ENCODE measurements around the gene WEE1.

The WEE1 gene

GRCh38 chr11:9575260-9576240 lies 2.1 kb downstream of the WEE1 start:
- Histone ChIP-seq H3K4me3 (ENCODE audit: low read length) (peak overlapping the region; percentile 90), H3K4me1 (ENCODE audit: control insufficient read depth, insufficient read depth, low read length) (peaks cover 20% of the 10 kb centered on the region), H3K9me3 (ENCODE audit: control insufficient read depth, low read length) (no peaks in the 10 kb centered on the region), H3K36me3 (ENCODE audit: control insufficient read depth, insufficient read depth, low read length, severe bottlenecking) (peaks cover 16% of the 10 kb centered on the region), H3K9ac (ENCODE audit: low read length) (peak overlapping the region; percentile 96), H3K27me3 (replicated peaks; ENCODE audit: control insufficient read depth, insufficient read depth, low read length) (no peaks in the 10 kb centered on the region)
- DNase-seq (ENCODE audit: low read depth): peak; percentile 85

- Histone ChIP-seq H3K9ac (ENCODE audit: low read length) (peak overlapping the region; percentile 96), H3K4me1 (ENCODE audit: control insufficient read depth, insufficient read depth, low read length) (peaks cover 20% of the 10 kb centered on the region), H3K4me3 (ENCODE audit: low read length) (peak overlapping the region; percentile 90), H3K9me3 (ENCODE audit: control insufficient read depth, low read length) (no peaks in the 10 kb centered on the region), H3K36me3 (ENCODE audit: control insufficient read depth, insufficient read depth, low read length, severe bottlenecking) (peaks cover 29% of the 10 kb centered on the region), H3K27me3 (replicated peaks; ENCODE audit: control insufficient read depth, insufficient read depth, low read length) (no peaks in the 10 kb centered on the region)
- DNase-seq (ENCODE audit: low read depth): peak; percentile 48
These were observed 3.4 kb downstream of the WEE1 start for GRCh38 chr11:9576701-9577381.

- peak overlapping the region; percentile 96 for H3K9ac ChIP-seq (ENCODE audit: low read length)
- H3K36me3 ChIP-seq (ENCODE audit: control insufficient read depth, insufficient read depth, low read length, severe bottlenecking): peaks cover 36% of the 10 kb centered on the region
- no peaks in the 10 kb centered on the region for H3K27me3 ChIP-seq (replicated peaks; ENCODE audit: control insufficient read depth, insufficient read depth, low read length)
- no peaks in the 10 kb centered on the region for H3K9me3 ChIP-seq (ENCODE audit: control insufficient read depth, low read length)
- peak overlapping the region; percentile 90 for H3K4me3 ChIP-seq (ENCODE audit: low read length)
- DNase-seq (ENCODE audit: low read depth): peak; percentile 46
- H3K4me1 ChIP-seq (ENCODE audit: control insufficient read depth, insufficient read depth, low read length): peaks cover 20% of the 10 kb centered on the region
These were observed 4.1 kb downstream of the WEE1 start for GRCh38 chr11:9577556-9577955.

DNA sequence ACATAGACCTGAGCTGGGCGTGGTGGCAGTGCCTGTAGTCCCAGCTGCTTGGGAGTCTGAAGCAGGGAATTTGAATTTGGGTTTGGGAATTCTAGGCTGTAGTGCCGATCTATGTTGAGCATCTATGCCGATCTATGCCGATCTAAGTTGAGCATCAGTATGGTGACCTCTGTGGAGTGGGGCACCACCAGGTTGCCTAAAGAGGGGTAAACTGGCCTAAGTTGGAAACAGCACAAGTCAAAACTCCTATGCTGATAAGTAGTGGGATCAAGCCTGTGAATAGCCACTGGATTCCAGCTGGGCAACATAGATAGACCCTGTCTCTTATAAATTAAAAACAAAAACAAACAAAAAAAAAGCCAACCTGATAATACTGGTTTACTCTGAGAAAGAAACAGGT lies 7.4 kb downstream of the WEE1 start:
- Histone ChIP-seq H3K9me3 (ENCODE audit: control insufficient read depth, low read length) (no peaks in the 10 kb centered on the region), H3K27me3 (replicated peaks; ENCODE audit: control insufficient read depth, insufficient read depth, low read length) (no peaks in the 10 kb centered on the region), H3K4me1 (ENCODE audit: control insufficient read depth, insufficient read depth, low read length) (peaks cover 14% of the 10 kb centered on the region), H3K4me3 (ENCODE audit: low read length) (no peak overlapping the region), H3K9ac (ENCODE audit: low read length) (no peak overlapping the region), H3K36me3 (ENCODE audit: control insufficient read depth, insufficient read depth, low read length, severe bottlenecking) (peaks cover 63% of the 10 kb centered on the region)
- DNase-seq (ENCODE audit: low read depth): no peak

DNA sequence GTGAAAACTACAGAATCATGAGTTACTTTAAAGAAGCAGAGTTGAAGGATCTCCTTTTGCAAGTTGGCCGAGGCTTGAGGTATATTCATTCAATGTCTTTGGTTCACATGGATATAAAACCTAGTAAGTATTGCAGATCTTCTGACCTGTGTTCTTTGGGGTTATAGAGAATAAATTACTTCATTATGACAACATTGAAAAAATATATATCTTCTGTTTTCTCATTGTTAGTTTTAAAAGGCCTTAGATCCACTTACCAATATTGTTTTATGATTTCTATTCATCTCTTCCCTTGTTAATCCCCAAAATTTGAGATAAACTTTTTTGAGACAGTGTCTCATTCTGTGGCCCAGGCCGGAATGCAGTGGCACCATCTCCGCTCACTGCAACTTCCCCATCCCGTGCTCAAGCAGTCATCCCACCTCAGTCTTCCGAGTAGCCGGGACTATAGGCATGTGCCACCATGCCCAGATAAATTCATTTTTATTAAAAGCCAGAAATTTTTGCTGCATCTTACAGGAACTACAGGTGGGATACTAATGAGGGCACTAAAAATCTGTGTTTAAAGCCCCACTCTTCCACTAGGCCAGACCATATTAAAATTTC lies 8.2 kb downstream of the WEE1 start:
- H3K27me3 ChIP-seq (replicated peaks; ENCODE audit: control insufficient read depth, insufficient read depth, low read length): no peaks in the 10 kb centered on the region
- no peak overlapping the region for H3K9ac ChIP-seq (ENCODE audit: low read length)
- DNase-seq (ENCODE audit: low read depth): no peak
- H3K9me3 ChIP-seq (ENCODE audit: control insufficient read depth, low read length): no peaks in the 10 kb centered on the region
- peaks cover 71% of the 10 kb centered on the region for H3K36me3 ChIP-seq (ENCODE audit: control insufficient read depth, insufficient read depth, low read length, severe bottlenecking)
- no peak overlapping the region for H3K4me3 ChIP-seq (ENCODE audit: low read length)
- peaks cover 14% of the 10 kb centered on the region for H3K4me1 ChIP-seq (ENCODE audit: control insufficient read depth, insufficient read depth, low read length)

GRCh38 chr11:9590717-9591116 lies 17.2 kb downstream of the WEE1 start:
- Histone ChIP-seq H3K36me3 (ENCODE audit: control insufficient read depth, insufficient read depth, low read length, severe bottlenecking) (peaks cover 40% of the 10 kb centered on the region), H3K9ac (ENCODE audit: low read length) (no peak overlapping the region), H3K4me3 (ENCODE audit: low read length) (no peak overlapping the region), H3K4me1 (ENCODE audit: control insufficient read depth, insufficient read depth, low read length) (peaks cover 6% of the 10 kb centered on the region), H3K27me3 (replicated peaks; ENCODE audit: control insufficient read depth, insufficient read depth, low read length) (no peaks in the 10 kb centered on the region), H3K9me3 (ENCODE audit: control insufficient read depth, low read length) (no peaks in the 10 kb centered on the region)
- DNase-seq (ENCODE audit: low read depth): no peak

DNA sequence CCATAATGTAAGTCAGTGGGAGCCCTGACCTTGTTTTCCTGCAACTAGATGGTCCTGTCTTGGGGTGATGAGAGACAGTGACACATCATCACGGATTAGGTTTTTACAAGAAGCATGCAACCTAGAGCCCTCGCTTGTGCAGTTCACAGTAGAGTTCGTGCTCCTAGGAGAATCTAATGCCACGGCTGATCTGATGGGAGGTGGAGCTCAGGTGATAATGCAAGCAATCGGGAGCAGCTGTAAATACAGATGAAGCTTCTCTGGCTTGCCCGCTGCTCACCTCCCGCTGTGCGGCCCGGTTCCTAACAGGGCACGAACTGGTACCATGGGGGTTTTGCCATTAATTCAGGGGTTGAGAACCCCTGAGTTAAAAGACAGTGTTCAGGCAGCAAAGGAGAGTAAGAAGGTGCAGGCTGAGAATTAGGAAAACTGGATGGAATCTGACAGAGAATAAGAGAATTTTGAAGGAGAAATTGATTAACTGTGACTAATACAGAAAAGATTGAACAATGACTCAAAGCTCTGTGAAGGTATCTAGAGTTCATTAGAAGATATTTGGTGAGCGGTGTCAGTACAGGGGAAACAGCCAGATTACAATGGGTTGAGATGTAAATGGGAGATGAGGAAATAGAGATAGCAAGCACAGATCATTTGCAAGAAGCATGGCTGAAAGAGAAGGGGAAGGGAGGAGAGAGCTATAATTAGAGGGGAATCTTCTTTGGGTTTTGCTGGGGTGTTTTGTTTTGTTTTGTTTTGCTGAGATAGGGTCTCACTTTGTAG lies 21.0 kb downstream of the WEE1 start:
- peaks cover 4% of the 10 kb centered on the region for H3K36me3 ChIP-seq (ENCODE audit: control insufficient read depth, insufficient read depth, low read length, severe bottlenecking)
- DNase-seq (ENCODE audit: low read depth): no peak
- H3K4me3 ChIP-seq (ENCODE audit: low read length): no peak overlapping the region

GRCh38 chr11:9596926-9597464 lies 23.5 kb downstream of the WEE1 start:
- Histone ChIP-seq H3K9ac (ENCODE audit: low read length) (no peak overlapping the region), H3K4me3 (ENCODE audit: low read length) (no peak overlapping the region), H3K27me3 (replicated peaks; ENCODE audit: control insufficient read depth, insufficient read depth, low read length) (no peaks in the 10 kb centered on the region), H3K36me3 (ENCODE audit: control insufficient read depth, insufficient read depth, low read length, severe bottlenecking) (no peaks in the 10 kb centered on the region), H3K4me1 (ENCODE audit: control insufficient read depth, insufficient read depth, low read length) (peaks cover 13% of the 10 kb centered on the region), H3K9me3 (ENCODE audit: control insufficient read depth, low read length) (no peaks in the 10 kb centered on the region)
- no peak for DNase-seq (ENCODE audit: low read depth)

More for the DNA sequence above, 21.0 kb downstream of the WEE1 start:
- Histone ChIP-seq H3K27me3 (replicated peaks; ENCODE audit: control insufficient read depth, insufficient read depth, low read length) (no peaks in the 10 kb centered on the region), H3K9ac (ENCODE audit: low read length) (no peak overlapping the region), H3K9me3 (ENCODE audit: control insufficient read depth, low read length) (no peaks in the 10 kb centered on the region), H3K4me1 (ENCODE audit: control insufficient read depth, insufficient read depth, low read length) (peaks cover 6% of the 10 kb centered on the region)

DNA sequence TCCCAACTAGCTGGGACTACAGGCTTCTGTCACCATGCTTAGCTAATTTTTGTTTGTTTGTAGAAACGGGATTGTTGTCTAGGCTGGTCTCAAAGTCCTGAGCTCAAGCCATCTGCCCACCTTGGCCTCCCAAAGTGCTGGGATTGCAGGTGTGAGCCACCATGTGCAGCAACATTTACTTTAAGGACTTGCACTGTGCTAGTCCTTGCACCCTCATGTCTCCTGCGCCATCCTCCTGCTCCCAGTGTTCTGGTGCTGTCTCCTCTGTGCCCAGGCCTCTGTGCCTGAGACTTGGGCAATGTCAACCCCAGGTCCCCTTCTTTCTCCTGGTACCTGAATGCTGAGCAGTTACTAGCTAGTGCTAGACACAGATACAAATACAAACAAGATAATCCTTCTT lies 26.7 kb downstream of the WEE1 start:
- DNase-seq (ENCODE audit: low read depth): no peak
- H3K27me3 ChIP-seq (replicated peaks; ENCODE audit: control insufficient read depth, insufficient read depth, low read length): no peaks in the 10 kb centered on the region
- H3K4me1 ChIP-seq (ENCODE audit: control insufficient read depth, insufficient read depth, low read length): peaks cover 7% of the 10 kb centered on the region
- H3K9ac ChIP-seq (ENCODE audit: low read length): no peak overlapping the region
- H3K36me3 ChIP-seq (ENCODE audit: control insufficient read depth, insufficient read depth, low read length, severe bottlenecking): no peaks in the 10 kb centered on the region
- no peaks in the 10 kb centered on the region for H3K9me3 ChIP-seq (ENCODE audit: control insufficient read depth, low read length)
- no peak overlapping the region for H3K4me3 ChIP-seq (ENCODE audit: low read length)

DNA sequence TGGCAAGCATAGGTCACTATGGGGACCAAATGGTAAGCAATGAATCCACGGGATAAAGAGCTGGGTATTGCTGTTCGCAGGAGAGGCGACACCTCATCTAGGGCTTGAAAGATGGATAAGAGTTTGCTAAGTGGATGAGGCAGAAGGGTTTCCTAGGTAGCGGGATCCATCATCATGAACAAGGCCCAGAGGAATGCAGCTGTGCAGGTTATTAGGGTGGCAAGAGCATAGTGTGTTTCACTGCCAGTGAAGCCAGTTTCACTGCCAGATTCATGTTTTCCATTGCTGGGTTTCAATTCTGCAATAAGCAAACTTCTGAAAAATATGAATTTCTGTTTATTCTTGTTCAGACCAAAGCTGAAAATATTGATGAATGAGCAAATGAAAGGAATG lies 27.2 kb downstream of the WEE1 start:
- H3K36me3 ChIP-seq (ENCODE audit: control insufficient read depth, insufficient read depth, low read length, severe bottlenecking): no peaks in the 10 kb centered on the region
- no peaks in the 10 kb centered on the region for H3K27me3 ChIP-seq (replicated peaks; ENCODE audit: control insufficient read depth, insufficient read depth, low read length)
- peaks cover 7% of the 10 kb centered on the region for H3K4me1 ChIP-seq (ENCODE audit: control insufficient read depth, insufficient read depth, low read length)
- H3K9me3 ChIP-seq (ENCODE audit: control insufficient read depth, low read length): no peaks in the 10 kb centered on the region
- DNase-seq (ENCODE audit: low read depth): no peak
- no peak overlapping the region for H3K4me3 ChIP-seq (ENCODE audit: low read length)
- H3K9ac ChIP-seq (ENCODE audit: low read length): no peak overlapping the region
